GM12892 (cell line): ENCODE results near the gene PTPRH.

ENCODE experiments used
- POLR2A ChIP-seq: IDR thresholded peaks from 2 replicates; pipeline ENCODE4 v1.6.1; 2011; ENCODE audit warnings: low read depth, low read length, control low read depth
- POLR2AphosphoS5 ChIP-seq: IDR thresholded peaks from 2 replicates; pipeline ENCODE4 v1.6.1; 2011; ENCODE audit warnings: low read depth, low read length, control low read depth

- TF ChIP-seq POLR2AphosphoS5 (no peak), POLR2A (no peak)
Measured at GRCh38 chr19:55173186-55173713, 36.1 kb downstream of the PTPRH start.
